Smooth muscle cell (in vitro differentiated cells): ENCODE measurements around the gene KIAA1210. TPM values are rescaled to one million over a fixed set of nuclear protein-coding genes. Genes with fewer than 3 reads are reported as not detected.

Source experiments
- DNase-seq: peaks from one replicate; lab custom pipeline; 2025; ENCODE audit not compliant: unreplicated experiment; lab: John Stamatoyannopoulos, UW
- H2AFZ ChIP-seq: fragments of 200-600 bp; sonication (generic); 2 replicates; pipeline ENCODE4 v1.6.0; 2016; ENCODE audit warnings: antibody characterized with exemption, low read depth, mild to moderate bottlenecking
- H3F3A ChIP-seq: fragments of 200-600 bp; sonication (generic); 2 replicates; pipeline ENCODE4 v1.6.0; 2017; ENCODE audit warnings: antibody characterized with exemption, low read depth
- H3K27ac ChIP-seq: fragments of 200-600 bp; sonication (generic); 2 replicates; pipeline ENCODE4 v1.5.1; 2016; ENCODE audit warnings: low read depth, mild to moderate bottlenecking
- H3K27me3 ChIP-seq: fragments of 200-600 bp; sonication (generic); 2 replicates; pipeline ENCODE4 v1.6.1; 2016; ENCODE audit warnings: low read depth, mild to moderate bottlenecking
- H3K36me3 ChIP-seq: fragments of 200-600 bp; sonication (generic); 2 replicates; pipeline ENCODE4 v1.5.1; 2016; ENCODE audit warnings: low read depth
- H3K4me1 ChIP-seq: fragments of 200-600 bp; sonication (generic); 2 replicates; pipeline ENCODE4 v1.5.1; 2016; ENCODE audit warnings: low read depth
- H3K4me2 ChIP-seq: fragments of 200-600 bp; sonication (generic); 2 replicates; pipeline ENCODE4 v1.6.0; 2016; ENCODE audit warnings: mild to moderate bottlenecking
- H3K4me3 ChIP-seq: fragments of 200-600 bp; sonication (generic); 2 replicates; pipeline ENCODE4 v1.5.1; 2016; ENCODE audit warnings: mild to moderate bottlenecking
- H3K79me2 ChIP-seq: fragments of 200-600 bp; sonication (generic); 2 replicates; pipeline ENCODE4 v1.6.0; 2016; ENCODE audit warnings: low read depth, mild to moderate bottlenecking
- H3K9ac ChIP-seq: fragments of 200-600 bp; sonication (generic); 2 replicates; pipeline ENCODE4 v1.6.0; 2016; ENCODE audit warnings: low read depth
- H3K9me3 ChIP-seq: fragments of 200-600 bp; sonication (generic); replicated peaks from 2 replicates; pipeline ENCODE4 v1.5.1; 2016; ENCODE audit warnings: low read depth
- H4K20me1 ChIP-seq: fragments of 200-600 bp; sonication (generic); 2 replicates; pipeline ENCODE4 v1.6.0; 2016; ENCODE audit warnings: low read depth
- CTCF ChIP-seq: fragments of 200-600 bp; sonication (generic); IDR thresholded peaks from 2 replicates; pipeline ENCODE4 v1.5.1; 2017; ENCODE audit warnings: borderline replicate concordance, mild to moderate bottlenecking, antibody characterized with exemption; ENCODE audit not compliant: insufficient read depth, poor library complexity, severe bottlenecking
- WGBS: methylation state at CpG from one replicate; pipeline ENCODE4 v1.1.7; 2016; ENCODE audit warnings: low lambda C conversion rate; 5-methylcytosine and 5-hydroxymethylcytosine counted together
- polyA plus RNA-seq: library from polyadenylated mRNA; unstranded; fragments of >200 nt; fragmentation: Nextera tagmentation; extraction: Ambion mirVana; gene quantifications from 2 replicates; pipeline ENCODE4 v1.2.1, GENCODE V29; 2016
- total RNA-seq: library from RNA; depleted of rRNA; stranded (reverse); fragments of >200 nt; gene quantifications from 2 replicates; pipeline ENCODE4 v1.2.3, GENCODE V29; 2014

KIAA1210 gene
- total and polyA plus RNA-seq, 2 experiments from 2014 or later, result not detected

- H3K4me1 ChIP-seq, result no peaks in the 10 kb centered on the region
- H4K20me1 ChIP-seq, result no peaks in the 10 kb centered on the region
- TF ChIP-seq CTCF, result no peak
- H3K9ac ChIP-seq, result no peak overlapping the region
- DNase-seq, result no peak
- no peak overlapping the region for H3K27ac ChIP-seq
- H3K4me2 ChIP-seq, result no peak overlapping the region
- 70% methylated on average over 1 of the region's 1 CpG for WGBS
- H2AFZ ChIP-seq, result no peak overlapping the region
- no peaks in the 10 kb centered on the region for H3K9me3 ChIP-seq
- peaks cover 5% of the 10 kb centered on the region for H3K27me3 ChIP-seq
- H3K79me2 ChIP-seq, result no peaks in the 10 kb centered on the region
- H3K36me3 ChIP-seq, result no peaks in the 10 kb centered on the region
- H3F3A ChIP-seq, result no peaks in the 10 kb centered on the region
- H3K4me3 ChIP-seq, result no peak overlapping the region
These were observed 58.5 kb downstream of the KIAA1210 start for GRCh38 chrX:119069128-119069527.

DNA sequence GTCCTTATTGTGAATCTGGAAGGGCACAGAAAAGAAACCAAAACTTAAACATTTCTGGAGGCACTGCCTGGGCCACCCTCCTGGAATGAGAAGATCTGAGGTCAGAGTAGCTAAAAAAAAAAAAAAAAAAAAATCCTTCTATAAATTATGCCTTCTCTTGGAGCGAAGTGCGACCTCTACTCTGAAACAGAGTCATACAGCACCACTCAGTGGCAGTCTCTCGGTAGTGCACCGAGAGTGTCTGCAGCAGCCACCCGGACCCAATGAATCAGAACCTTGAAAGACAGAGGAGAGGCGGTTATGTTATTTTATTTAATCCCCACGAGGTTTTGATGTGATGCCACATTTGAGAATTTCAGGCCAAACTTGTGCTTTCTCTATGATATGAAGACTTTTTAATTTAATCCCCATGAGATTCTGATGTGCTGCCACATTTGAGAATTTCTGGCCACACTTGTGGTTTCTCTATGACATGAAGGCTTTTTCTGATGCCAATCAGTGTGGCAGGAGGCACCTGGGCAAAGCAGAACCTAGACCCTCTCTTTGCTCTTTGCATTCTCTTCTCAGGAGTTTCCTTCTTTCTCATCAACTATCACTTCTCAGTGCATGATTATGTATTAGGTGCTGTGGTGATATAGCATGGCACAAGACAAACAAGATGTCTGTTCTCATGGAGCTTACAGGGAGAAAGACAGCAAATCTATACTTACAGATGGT is 60.4 kb downstream of the KIAA1210 start:
- WGBS, result 22% methylated on average over 7 of the region's 7 CpGs
- Histone ChIP-seq H3K9ac (no peak overlapping the region), H3K4me2 (no peak overlapping the region), H3K79me2 (no peaks in the 10 kb centered on the region), H3F3A (no peaks in the 10 kb centered on the region), H3K36me3 (no peaks in the 10 kb centered on the region), H4K20me1 (no peaks in the 10 kb centered on the region), H3K4me1 (no peaks in the 10 kb centered on the region), H3K9me3 (no peaks in the 10 kb centered on the region), H3K27me3 (peaks cover 5% of the 10 kb centered on the region), H2AFZ (no peak overlapping the region), H3K4me3 (no peak overlapping the region), H3K27ac (no peak overlapping the region)
- TF ChIP-seq CTCF, result peak; percentile 55
- DNase-seq, result no peak

- no peaks in the 10 kb centered on the region for H3K79me2 ChIP-seq
- no peak overlapping the region for H3K9ac ChIP-seq
- 83% methylated on average over 7 of the region's 7 CpGs for WGBS
- no peak overlapping the region for H3K4me3 ChIP-seq
- H3K4me2 ChIP-seq, result no peak overlapping the region
- no peaks in the 10 kb centered on the region for H3K4me1 ChIP-seq
- H3K9me3 ChIP-seq, result no peaks in the 10 kb centered on the region
- no peak overlapping the region for H3K27ac ChIP-seq
- no peaks in the 10 kb centered on the region for H3K27me3 ChIP-seq
- H3K36me3 ChIP-seq, result no peaks in the 10 kb centered on the region
- no peak for TF ChIP-seq CTCF
- no peaks in the 10 kb centered on the region for H3F3A ChIP-seq
- DNase-seq, result no peak
- no peaks in the 10 kb centered on the region for H4K20me1 ChIP-seq
- H2AFZ ChIP-seq, result no peak overlapping the region
These were observed 64.2 kb downstream of the KIAA1210 start for GRCh38 chrX:119063428-119063827.
